HG02884 (cell line): ENCODE measurements around the gene LOC128125822.
A peak's percentile ranks its signal among the peaks of the same experiment; 100 is the strongest.
"Not testable (repeated sequence)": the region's sequence is repeated elsewhere in the genome, so short reads cannot be mapped to it uniquely, and the experiment has no call there.

Experiments
- ATAC-seq: cut with Tn5 transposase; IDR thresholded peaks from one replicate; pipeline ENCODE4 v1.9.1; 2021; ENCODE audit warnings: mild to moderate bottlenecking, moderate library complexity; ENCODE audit not compliant: unreplicated experiment

The LOC128125822 gene

GRCh38 chr6:63581355-63582013 is 9.2 kb downstream of the LOC128125822 start:
- no peak for ATAC-seq

DNA sequence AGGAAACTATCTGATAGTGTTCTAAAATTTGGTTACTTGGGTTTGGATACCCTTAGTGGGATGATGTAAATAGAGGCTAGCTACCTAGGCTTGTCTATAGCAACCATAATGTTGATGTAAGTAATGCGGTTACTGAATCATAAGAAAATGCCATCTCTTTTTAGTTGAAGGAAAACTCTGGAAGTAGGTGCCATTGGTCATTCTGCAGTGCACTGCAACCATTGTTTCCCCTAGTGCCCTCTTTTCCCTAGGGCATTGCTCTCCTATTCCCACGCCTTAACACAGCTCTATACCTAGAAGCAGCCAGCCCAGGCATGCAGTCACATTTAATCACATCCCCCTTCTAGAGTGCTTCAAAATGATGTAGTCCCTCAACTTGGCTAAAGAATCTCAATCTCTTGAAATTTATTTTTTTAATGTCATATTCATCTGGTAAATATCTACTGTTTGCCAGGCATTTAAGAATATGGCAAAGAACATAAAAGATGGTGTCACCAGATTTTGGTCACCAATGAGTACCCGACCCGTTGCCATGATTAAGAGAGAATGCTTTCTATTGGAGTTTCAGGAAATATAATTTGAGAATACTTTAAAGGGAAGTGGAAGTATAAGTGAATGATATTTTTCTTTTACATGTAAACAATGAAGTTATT is 10.4 kb downstream of the LOC128125822 start:
- ATAC-seq = no peak

- no peak for ATAC-seq
Measured at GRCh38 chr6:63584125-63584514, 11.8 kb downstream of the LOC128125822 start.

DNA sequence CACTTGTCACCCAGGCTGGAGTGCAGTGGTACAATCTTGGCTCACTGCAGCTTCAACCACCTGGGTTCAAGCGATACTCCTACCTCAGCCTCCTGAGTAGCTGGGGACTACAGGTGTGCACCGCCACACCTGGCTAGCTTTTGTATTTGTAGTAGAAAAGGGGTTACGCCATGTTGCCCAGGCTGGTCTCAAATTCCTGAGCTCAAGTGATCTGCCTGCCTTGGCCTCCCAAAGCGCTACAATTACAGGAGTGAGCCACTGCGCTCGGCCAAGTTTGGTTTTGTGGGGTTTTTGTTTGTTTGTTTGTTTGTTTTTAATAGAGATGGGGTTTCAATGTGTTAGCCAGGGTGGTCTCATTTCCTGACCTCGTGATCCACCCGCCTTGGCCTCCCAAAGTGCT is 12.3 kb downstream of the LOC128125822 start:
- ATAC-seq = no peak

DNA sequence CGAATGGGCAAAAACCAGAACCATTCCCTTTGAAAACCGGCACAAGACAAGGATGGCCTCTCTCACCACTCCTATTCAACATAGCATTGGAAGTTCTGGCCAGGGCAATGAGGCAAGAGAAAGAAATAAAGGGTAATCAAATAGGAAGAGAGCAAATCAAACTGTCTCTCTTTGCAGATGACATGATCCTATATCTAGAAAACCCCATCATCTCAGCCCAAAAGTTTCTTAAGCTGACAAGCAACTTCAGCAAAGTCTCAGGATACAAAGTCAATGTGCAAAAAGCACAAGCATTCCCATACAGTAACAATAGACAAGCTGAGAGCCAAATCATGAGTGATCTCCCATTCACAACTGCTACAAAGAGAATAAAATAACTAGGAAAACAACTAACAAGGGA is 13.4 kb downstream of the LOC128125822 start:
- not testable (repeated sequence) for ATAC-seq

DNA sequence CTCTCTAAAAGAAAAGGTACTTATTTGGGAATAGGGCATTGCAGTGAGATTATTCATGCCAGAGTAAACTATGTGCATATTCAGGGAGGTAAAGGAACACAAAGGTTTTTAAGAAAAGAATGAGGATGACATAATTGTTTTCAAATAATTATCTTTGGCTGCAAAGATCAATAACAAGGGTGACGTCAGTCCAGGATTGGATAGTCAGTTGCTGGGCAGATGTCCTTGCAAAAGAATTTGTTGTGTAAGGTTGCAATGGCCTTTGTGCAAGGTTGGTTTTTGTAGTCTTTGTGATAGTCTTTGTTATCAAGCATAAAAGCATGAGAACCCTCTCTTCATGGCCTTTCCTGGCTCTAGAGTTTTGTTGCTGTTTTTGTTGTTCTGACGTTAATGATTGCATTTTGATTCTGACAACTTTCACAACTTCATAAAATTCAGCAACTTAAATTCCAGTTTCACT is 17.7 kb downstream of the LOC128125822 start:
- no peak for ATAC-seq

DNA sequence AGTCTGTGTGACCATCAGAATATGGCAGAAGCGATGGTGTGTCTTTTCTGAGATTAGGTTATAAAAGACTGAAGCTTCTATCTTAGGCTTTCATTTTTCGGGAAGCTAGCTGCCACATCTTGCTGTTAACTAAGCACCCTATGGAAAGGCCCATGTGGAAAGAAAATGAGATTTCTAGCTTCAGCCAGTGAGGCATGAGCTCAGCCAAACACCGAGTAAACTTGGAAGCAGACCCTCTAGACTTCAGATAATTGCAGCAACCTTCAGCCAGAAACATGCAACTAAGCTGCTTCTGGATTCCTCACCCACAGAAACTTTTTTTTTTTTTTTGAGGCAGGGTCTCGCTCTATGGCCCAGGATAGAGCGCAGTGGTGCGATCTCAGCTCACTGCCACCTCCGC is 20.6 kb downstream of the LOC128125822 start:
- ATAC-seq = no peak

- ATAC-seq = no peak
Measured at GRCh38 chr6:63597141-63598048, 25.1 kb downstream of the LOC128125822 start.

GRCh38 chr6:63598049-63599036 is 26.1 kb downstream of the LOC128125822 start:
- ATAC-seq = peak; percentile 99

DNA sequence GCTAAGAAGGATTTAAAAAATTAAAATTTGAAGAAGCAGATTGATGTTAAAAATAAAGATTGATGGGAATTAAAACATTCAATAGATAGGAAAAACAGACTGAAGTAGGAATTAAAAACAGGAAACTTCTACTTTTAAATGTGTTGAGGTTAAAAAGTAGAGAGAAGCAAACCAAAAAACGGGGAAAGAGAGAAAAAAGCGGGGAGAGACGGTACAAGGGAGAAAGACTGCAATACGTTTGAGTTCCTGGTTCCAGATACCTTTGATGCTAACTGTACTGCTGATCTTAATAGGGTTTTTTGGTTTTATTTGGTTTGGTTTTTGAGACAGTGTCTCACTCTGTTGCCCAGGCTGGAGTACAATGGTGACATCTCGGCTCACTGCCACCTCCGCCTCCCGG is 27.0 kb downstream of the LOC128125822 start:
- no peak for ATAC-seq

DNA sequence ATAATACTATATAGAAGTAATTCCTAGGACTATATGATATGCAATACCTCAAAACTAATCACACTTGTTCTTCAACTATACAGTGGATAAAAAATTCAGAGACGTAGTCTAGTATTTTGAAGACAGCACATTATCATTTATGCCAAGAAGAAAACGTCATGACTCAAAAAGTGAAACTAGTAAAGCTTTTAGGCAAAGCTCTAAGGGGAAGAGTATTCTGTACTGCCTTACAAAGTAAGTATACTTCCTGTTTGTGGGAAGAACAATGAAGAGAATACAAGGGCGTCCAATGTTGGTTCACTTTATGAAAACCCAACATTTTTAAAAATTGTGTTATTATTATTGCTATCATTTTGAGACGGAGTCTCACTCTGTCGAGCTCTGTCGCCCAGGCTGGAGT is 27.9 kb downstream of the LOC128125822 start:
- ATAC-seq = no peak

DNA sequence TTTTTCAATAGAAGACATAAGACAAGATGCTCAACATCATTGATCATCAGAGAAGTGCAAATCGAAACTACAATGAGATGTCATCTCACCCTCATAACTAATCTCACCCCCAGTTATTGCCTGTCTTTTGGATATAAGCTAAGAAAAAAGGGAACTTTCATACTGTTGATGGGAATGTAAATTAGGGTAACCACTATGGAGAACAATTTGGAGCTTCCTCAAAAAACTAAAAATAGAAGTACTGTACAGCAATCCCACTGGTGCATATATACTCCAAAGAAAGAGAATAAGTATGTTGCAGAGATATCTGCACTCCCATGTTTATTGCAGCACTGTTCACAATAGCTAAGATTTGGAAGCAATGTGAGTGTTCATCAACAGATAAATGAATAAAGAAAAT is 37.0 kb downstream of the LOC128125822 start:
- ATAC-seq = no peak

GRCh38 chr6:63610944-63611343 is 38.7 kb downstream of the LOC128125822 start:
- no peak for ATAC-seq

GRCh38 chr6:63611560-63611959 is 39.3 kb downstream of the LOC128125822 start:
- no peak for ATAC-seq

- no peak for ATAC-seq
Measured at GRCh38 chr6:63615590-63615989, 43.3 kb downstream of the LOC128125822 start.
